H1 (cell line): Measurements from ENCODE around the gene SLC25A17. TPM values are rescaled to one million over a fixed set of nuclear protein-coding genes. Genes with fewer than 3 reads are reported as not detected.
A peak's percentile ranks its signal among the peaks of the same experiment; 100 is the strongest.
"Not testable (repeated sequence)": the region's sequence is repeated elsewhere in the genome, so short reads cannot be mapped to it uniquely, and the experiment has no call there.

Source experiments
- CTCF ChIA-PET: fragments of 300-600 bp; sonication (Branson Sonifier 250); formaldehyde crosslinking; loops from one replicate; lab custom pipeline; 2021; ENCODE audit not compliant: partially characterized antibody; lab: Charles Lee
- POLR2A ChIA-PET: fragments of 300-600 bp; sonication (Branson Sonifier 250); formaldehyde crosslinking; loops from one replicate; lab custom pipeline; 2021; ENCODE audit warnings: inconsistent platforms; ENCODE audit not compliant: partially characterized antibody; lab: Charles Lee
- DNase-seq, 2 experiments: peaks; one replicate each; pipeline versions ENCODE4 v3.0.0 to v3.0.0-alpha.2; 2010 to 2022; ENCODE audit warnings: low spot score in 2 of 2, low read depth in 1 of 2, mixed read lengths in 1 of 2
- FAIRE-seq: peaks from 2 replicates; lab custom pipeline; 2011; peaks lifted over from hg19 to GRCh38; lab: Jason Lieb, UNC
- H2AFZ ChIP-seq: 2 replicates; pipeline ENCODE4 v1.8.1; 2012; ENCODE audit warnings: low read length, inconsistent platforms
- H2AK5ac ChIP-seq: 2 replicates; pipeline ENCODE4 v1.6.1; 2013; ENCODE audit warnings: low read depth, low read length
- H2BK120ac ChIP-seq: replicated peaks from 2 replicates; pipeline ENCODE3; 2013; ENCODE audit warnings: low read depth, low read length, inconsistent platforms
- H2BK12ac ChIP-seq: 2 replicates; pipeline ENCODE4 v1.6.1; 2013; ENCODE audit warnings: low read depth, low read length
- H2BK15ac ChIP-seq: 2 replicates; pipeline ENCODE4 v1.6.1; 2013; ENCODE audit warnings: low read length
- H2BK20ac ChIP-seq: 2 replicates; pipeline ENCODE4 v1.6.1; 2013; ENCODE audit warnings: low read length
- H2BK5ac ChIP-seq: 2 replicates; pipeline ENCODE4 v1.6.1; 2013; ENCODE audit warnings: low read depth, low read length
- H3K14ac ChIP-seq: 2 replicates; pipeline ENCODE4 v1.6.1; 2013; ENCODE audit warnings: inconsistent platforms; ENCODE audit not compliant: insufficient read length
- H3K18ac ChIP-seq: 2 replicates; pipeline ENCODE4 v1.6.1; 2013; ENCODE audit warnings: low read length; ENCODE audit errors: extremely low read depth
- H3K23ac ChIP-seq: 2 replicates; pipeline ENCODE4 v1.6.1; 2013; ENCODE audit warnings: inconsistent platforms; ENCODE audit not compliant: insufficient read length
- H3K23me2 ChIP-seq: 2 replicates; pipeline ENCODE4 v1.6.1; 2013; ENCODE audit warnings: low read depth, low read length
- H3K27ac ChIP-seq: 2 replicates; pipeline ENCODE4 v1.6.1; 2011; ENCODE audit warnings: low read depth, low read length, inconsistent platforms
- H3K27me3 ChIP-seq, 4 experiments: replicated peaks in 1 of 4; 1 replicate in 1 of 4; 2 replicates in 3 of 4; pipeline versions ENCODE4 v1.6.1 to v1.8.1; 2011 to 2013; ENCODE audit warnings: low read length in 3 of 4, mild to moderate bottlenecking in 3 of 4, inconsistent platforms in 2 of 4, mixed read lengths in 2 of 4, moderate library complexity in 1 of 4; ENCODE audit not compliant: control insufficient read depth in 3 of 4, insufficient read depth in 3 of 4; ENCODE audit errors: extremely low read depth in 1 of 4
- H3K36me3 ChIP-seq, 4 experiments: 2 replicates each; pipeline versions ENCODE4 v1.6.1 to v1.8.1; 2011 to 2013; ENCODE audit warnings: mild to moderate bottlenecking in 4 of 4, low read length in 3 of 4, moderate library complexity in 2 of 4, control low read depth in 1 of 4, inconsistent platforms in 1 of 4; ENCODE audit not compliant: insufficient read depth in 4 of 4, control insufficient read depth in 2 of 4
- H3K4ac ChIP-seq: replicated peaks from 2 replicates; pipeline ENCODE3; 2013; ENCODE audit warnings: low read length, low read depth, mixed read lengths, inconsistent platforms; ENCODE audit not compliant: insufficient read length
- H3K4me1 ChIP-seq, 4 experiments: replicated peaks in 1 of 4; 1 replicate in 1 of 4; 2 replicates in 3 of 4; pipeline versions ENCODE4 v1.6.1 to v1.8.1; 2011 to 2013; ENCODE audit warnings: low read length in 3 of 4, inconsistent platforms in 2 of 4, mixed read lengths in 1 of 4; ENCODE audit not compliant: insufficient read depth in 4 of 4, control insufficient read depth in 3 of 4
- H3K4me2 ChIP-seq, 2 experiments: 2 replicates each; pipeline versions ENCODE4 v1.6.1 to v1.8.1; 2011 to 2013; ENCODE audit warnings: low read depth in 2 of 2, low read length in 2 of 2, control low read depth in 1 of 2, inconsistent platforms in 1 of 2, mild to moderate bottlenecking in 1 of 2; ENCODE audit not compliant: insufficient read depth in 1 of 2
- H3K4me3 ChIP-seq, 4 experiments: fragments of 200-600, 300-600 bp in 1 of 4; sonication (generic), shearing (Covaris generic), sonication (Bioruptor Twin) in 1 of 4; 2 replicates each; pipeline versions ENCODE4 v1.5.1 to v1.8.1; 2011 to 2016; ENCODE audit warnings: low read length in 4 of 4, low read depth in 3 of 4, control low read depth in 2 of 4, inconsistent platforms in 2 of 4, mild to moderate bottlenecking in 2 of 4, mixed read lengths in 1 of 4, moderate library complexity in 1 of 4; ENCODE audit not compliant: insufficient read depth in 2 of 4; ENCODE audit errors: extremely low read depth in 1 of 4
- H3K56ac ChIP-seq: replicated peaks from 2 replicates; pipeline ENCODE3; 2013; ENCODE audit warnings: low read depth, mild to moderate bottlenecking, mixed read lengths, low read length, inconsistent platforms; ENCODE audit not compliant: insufficient read length
- H3K79me1 ChIP-seq: 2 replicates; pipeline ENCODE4 v1.6.1; 2013; ENCODE audit warnings: low read depth, low read length, control low read depth
- H3K79me2 ChIP-seq, 2 experiments: 2 replicates each; pipeline versions ENCODE4 v1.6.1 to v1.8.1; 2012 to 2013; ENCODE audit warnings: low read length in 2 of 2, mild to moderate bottlenecking in 2 of 2, inconsistent platforms in 1 of 2; ENCODE audit not compliant: insufficient read depth in 2 of 2, control insufficient read depth in 1 of 2
- H3K9ac ChIP-seq, 4 experiments: replicated peaks in 1 of 4; 1 replicate in 1 of 4; 2 replicates in 3 of 4; pipeline versions ENCODE4 v1.6.1 to v1.8.1; 2011 to 2013; ENCODE audit warnings: low read depth in 3 of 4, low read length in 3 of 4, control low read depth in 2 of 4, mild to moderate bottlenecking in 2 of 4, moderate library complexity in 2 of 4, inconsistent platforms in 1 of 4; ENCODE audit errors: extremely low read depth in 1 of 4
- H3K9me3 ChIP-seq, 2 experiments: 2 replicates each; pipeline versions ENCODE4 v1.6.1 to v1.8.1; 2012 to 2013; ENCODE audit warnings: mild to moderate bottlenecking in 2 of 2, moderate library complexity in 2 of 2, control low read depth in 1 of 2, inconsistent platforms in 1 of 2, low read depth in 1 of 2, low read length in 1 of 2, mixed read lengths in 1 of 2; ENCODE audit not compliant: insufficient read depth in 2 of 2
- H4K20me1 ChIP-seq, 2 experiments: replicated peaks in 1 of 2; 2 replicates each; pipeline versions ENCODE3 to v1.8.1; 2011 to 2013; ENCODE audit warnings: inconsistent platforms in 2 of 2, low read length in 2 of 2, mild to moderate bottlenecking in 1 of 2; ENCODE audit not compliant: insufficient read depth in 2 of 2, control insufficient read depth in 1 of 2
- H4K5ac ChIP-seq: 2 replicates; pipeline ENCODE4 v1.6.1; 2013; ENCODE audit warnings: low read length, low read depth, mixed read lengths, inconsistent platforms; ENCODE audit not compliant: insufficient read length
- H4K8ac ChIP-seq: 2 replicates; pipeline ENCODE4 v1.8.0; 2013; ENCODE audit warnings: mild to moderate bottlenecking, moderate library complexity, low read length, inconsistent platforms; ENCODE audit not compliant: insufficient read depth; ENCODE audit errors: extremely low read depth
- H4K91ac ChIP-seq: replicated peaks from 2 replicates; pipeline ENCODE3; 2013; ENCODE audit warnings: low read length, mixed read lengths, inconsistent platforms; ENCODE audit not compliant: insufficient read length
- WGBS, 2 experiments: shearing (Covaris generic) in 1 of 2; methylation state at CpG; one replicate each; pipeline versions ENCODE4 v1.1.6 to v1.1.7; 2013 to 2015; ENCODE audit warnings: low lambda C conversion rate in 2 of 2, mixed read lengths in 2 of 2, inconsistent platforms in 1 of 2, low coverage in 1 of 2, missing lambda C conversion rate in 1 of 2; ENCODE audit not compliant: insufficient replicate concordance in 2 of 2, insufficient coverage in 1 of 2, insufficient read length in 1 of 2; ENCODE audit errors: extremely low coverage in 1 of 2, missing lambda C conversion rate in 1 of 2; 5-methylcytosine and 5-hydroxymethylcytosine counted together
- microRNA-seq, 2 experiments: library from miRNA; unstranded; fragments of <30 nt; microRNA quantifications; one replicate each; pipeline versions ENCODE4 to v1.2.0, GENCODE V29; 2016 to 2020; ENCODE audit warnings: borderline microRNAs expressed in 2 of 2, borderline number of aligned reads in 2 of 2, borderline replicate concordance in 1 of 2
- polyA plus RNA-seq, 7 experiments: library from polyadenylated mRNA; depleted of rRNA in 3 of 7; stranded (reverse) in 5 of 7; unstranded in 2 of 7; fragments of >200 nt in 5 of 7; fragments of 200-250 nt in 2 of 7; gene quantifications; 1 replicate in 5 of 7; 2 replicates in 1 of 7; 4 replicates in 1 of 7; pipeline versions ENCODE4 v1.2.1 to v1.2.3, GENCODE V29; 2011 to 2013; ENCODE audit warnings: missing spikeins in 2 of 7, mixed read lengths in 2 of 7
- small RNA-seq: library from polyadenylated mRNA; stranded (forward); fragments of <200 nt; extraction: miRNeasy Mini kit (QIAGEN cat#:217004); gene quantifications from one replicate; pipeline ENCODE3, GENCODE V24; 2013; ENCODE audit not compliant: insufficient read depth
- total RNA-seq: library from RNA; stranded (reverse); fragmentation: NEBNext Ultra II Directional; extraction: Animal tissue kit (Norgen Biotek cat#: 25700); gene quantifications from 2 replicates; pipeline ENCODE4 v1.2.1, GENCODE V29; 2021

The SLC25A17 gene
- total and polyA plus RNA-seq, 2 of the 8 experiments (the other 6 are each of a cell fraction or from before 2014, with no cell fraction given): 17.9 to 40.4 TPM

DNA sequence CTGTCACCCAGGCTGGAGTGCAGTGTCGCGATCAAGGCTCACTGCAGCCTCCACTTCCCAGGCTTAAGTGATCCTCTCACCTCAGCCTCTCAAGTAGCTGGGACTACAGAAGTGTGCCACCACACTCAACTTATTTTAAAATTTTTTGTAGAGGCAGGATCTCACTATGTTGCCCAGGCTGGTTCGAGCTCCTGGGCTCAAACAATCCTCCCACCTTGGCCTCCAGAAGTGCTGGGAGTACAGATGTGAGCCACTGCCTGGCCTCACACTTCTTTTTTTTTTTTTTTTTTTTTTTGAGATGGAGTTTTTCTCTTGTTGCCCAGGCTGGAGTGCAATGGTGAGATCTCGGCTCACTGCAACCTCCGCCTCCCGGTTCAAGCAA lies 99.0 kb downstream of the SLC25A17 start:
- WGBS, 2 experiments: 95% methylated on average over 3 of the region's 6 CpGs; no CpG with 5 or more reads in 1 of the 2 experiments
- peak overlapping the region; percentile 92 for H2BK20ac ChIP-seq

More for the DNA sequence above, 99.0 kb downstream of the SLC25A17 start:
- H3K4me2 ChIP-seq, H4K5ac ChIP-seq, H3K36me3 ChIP-seq, H3K56ac ChIP-seq, H3K23ac ChIP-seq, H4K91ac ChIP-seq, H3K27me3 ChIP-seq, H4K8ac ChIP-seq, H3K4me3 ChIP-seq, FAIRE-seq, H3K9me3 ChIP-seq, DNase-seq, H2BK15ac ChIP-seq, H2AK5ac ChIP-seq, H3K18ac ChIP-seq, H3K27ac ChIP-seq, H3K14ac ChIP-seq, H3K79me1 ChIP-seq, H2BK120ac ChIP-seq, H4K20me1 ChIP-seq, H3K9ac ChIP-seq, H3K23me2 ChIP-seq, H3K4ac ChIP-seq, H3K79me2 ChIP-seq: not testable (repeated sequence)
- peaks cover 0 to 10% (median 7%) of the 10 kb centered on the region in 4 experiments; a peak in 5 of 7 replicates for H3K4me1 ChIP-seq
- peak overlapping the region; percentile 27; the same call in 1 of the 2 replicates for H2BK12ac ChIP-seq
- H2AFZ ChIP-seq: peak overlapping the region; percentile 81; the same call in 1 of the 2 replicates
- ChIA-PET POLR2A (interaction anchor here (0.6 to 0.7 kb wide), 2 partner anchors 121 to 322 kb away, joined by 3 read pairs; no protein-coding TSS in a partner anchor), CTCF (interaction anchor here (0.7 to 3.1 kb wide), 3 partner anchors 12 to 134 kb away, joined by 3 to 9 read pairs (median 4); no protein-coding TSS in a partner anchor)
- peak overlapping the region; percentile 74; the same call in 1 of the 2 replicates for H2BK5ac ChIP-seq

Small RNAs within 50 kb of the gene (microRNA-seq; reads per million reads assigned to microRNA genes)
- 0.23 to 0.41 reads per million in 2 experiments for gene MIR4766

Small RNAs within 50 kb of the gene (small RNA-seq; reads per million reads assigned to genes)
- gene JTBP1: not detected
- gene MIR4766: 2.6 reads per million, percentile 30 among the genes with 10 or more reads in this experiment

Other genes with a start within 250 kb of the SLC25A17 start
- 37.9 and 43.1 TPM in 2 replicates for gene MRTFA, start 182.6 kb downstream of the SLC25A17 start, total RNA-seq
- gene MRTFA, start 182.6 kb downstream of the SLC25A17 start, polyA plus RNA-seq (2011; rRNA removed): 5.4 and 12.8 TPM in 2 replicates
- 0.91 and 1.3 TPM in 2 replicates for gene MCHR1, start 139.9 kb downstream of the SLC25A17 start, total RNA-seq
- gene MCHR1, start 139.9 kb downstream of the SLC25A17 start, polyA plus RNA-seq (2011; rRNA removed): 4.6 and 7.6 TPM in 2 replicates
- gene ST13, start 37.3 kb upstream of the SLC25A17 start, total RNA-seq: 305 TPM in 2 replicates
- gene ST13, start 37.3 kb upstream of the SLC25A17 start, polyA plus RNA-seq (2011; rRNA removed): 32.5 and 52.0 TPM in 2 replicates
- gene XPNPEP3, start 37.8 kb upstream of the SLC25A17 start, total RNA-seq: 21.5 and 25.8 TPM in 2 replicates
- gene XPNPEP3, start 37.8 kb upstream of the SLC25A17 start, polyA plus RNA-seq (2011; rRNA removed): 9.9 and 29.2 TPM in 2 replicates
- not detected in 2 replicates for gene DNAJB7, start 42.8 kb upstream of the SLC25A17 start, total RNA-seq
- not detected in 2 replicates for gene DNAJB7, start 42.8 kb upstream of the SLC25A17 start, polyA plus RNA-seq (2011; rRNA removed)
- gene RBX1, start 132.0 kb upstream of the SLC25A17 start, total RNA-seq: 74.4 and 76.5 TPM in 2 replicates
- 79.3 and 119 TPM in 2 replicates for gene RBX1, start 132.0 kb upstream of the SLC25A17 start, polyA plus RNA-seq (2011; rRNA removed)